PFSK-1 (cell line): ENCODE data around the gene RPS3A.

ENCODE experiments used
- POLR2AphosphoS5 ChIP-seq: IDR thresholded peaks from 2 replicates; pipeline ENCODE4 v1.6.1; 2012; ENCODE audit warnings: low read depth, mild to moderate bottlenecking, control low read depth, low read length, moderate library complexity
- REST ChIP-seq, 2 experiments: IDR thresholded peaks; 2 replicates each; pipeline versions ENCODE4 v1.6.1 to v1.8.0; 2011 to 2012; ENCODE audit warnings: low read depth in 2 of 2, low read length in 2 of 2, control low read depth in 1 of 2, inconsistent platforms in 1 of 2, mild to moderate bottlenecking in 1 of 2, moderate library complexity in 1 of 2; ENCODE audit not compliant: insufficient read depth in 1 of 2
- SIN3A ChIP-seq: IDR thresholded peaks from 2 replicates; pipeline ENCODE4 v1.6.1; 2012; ENCODE audit warnings: mild to moderate bottlenecking, low read length, moderate library complexity, borderline replicate concordance; ENCODE audit not compliant: insufficient read depth
- TAF1 ChIP-seq: IDR thresholded peaks from 2 replicates; pipeline ENCODE4 v1.6.1; 2012; ENCODE audit warnings: low read length, control low read depth, borderline replicate concordance; ENCODE audit not compliant: insufficient read depth

- no peak for TF ChIP-seq TAF1
- TF ChIP-seq SIN3A = no peak
- no peak for TF ChIP-seq POLR2AphosphoS5
- TF ChIP-seq REST (IDR thresholded peaks at IDR 0.05; ENCODE audit: insufficient read depth in 1 of 2, low read depth in 2 of 2, low read length in 2 of 2) = no peak
Measured at GRCh38 chr4:151093203-151093602, 6.2 kb upstream of the RPS3A start.
